ENCODE measurements around the gene JAK3. TPM values are rescaled to one million over a fixed set of nuclear protein-coding genes. Genes with fewer than 3 reads are reported as not detected.

The JAK3 gene
- total and polyA plus RNA-seq, 10 donors = 30.6 to 203 (median 116) TPM

GRCh38 chr19:17854061-17854460 is 6.3 kb upstream of the JAK3 start:
- Histone ChIP-seq H3K9me3 (no peaks in the 10 kb centered on the region), H3K4me1 (peaks cover 25 to 49% (median 39%) of the 10 kb centered on the region in 6 donors), H3K27me3 (replicated peaks in 1 of 7) (no peaks in the 10 kb centered on the region), H3K36me3 (no peaks in the 10 kb centered on the region), H3K27ac (no peak overlapping the region), H3K4me3 (no peak overlapping the region)
- intact Hi-C loops (cut with DNase I; ENCODE audit: low total_unique reads) = loop anchor here (5.0 kb wide), 1 partner anchor 147 kb away; no protein-coding TSS in a partner anchor
- TF ChIP-seq CTCF (IDR thresholded peaks at IDR 0.05 in 8 of 11, conservative IDR thresholded peaks at IDR 0.05 in 3 of 11) (no peak), POLR2AphosphoS5 (IDR thresholded peaks at IDR 0.05) (no peak), POLR2A (IDR thresholded peaks at IDR 0.05) (no peak)
- WGBS, 5 donors = 88 to 95% (median 93%) methylated on average over 6 of the region's 6 CpGs
- no peak for DNase-seq

GRCh38 chr19:17848595-17849292 is 962 bp upstream of the JAK3 start:
- WGBS, 5 donors = 51 to 73% (median 68%) methylated on average over 14 of the region's 14 CpGs
- H3K27ac ChIP-seq = peak overlapping the region; percentile 94 to 100 (median 97)
- H3K4me3 ChIP-seq = peak overlapping the region in 3 of 8 donors; percentile 57 to 86 (median 58)
- TF ChIP-seq CTCF (IDR thresholded peaks at IDR 0.05 in 8 of 11, conservative IDR thresholded peaks at IDR 0.05 in 3 of 11) = no peak
- peak in 2 of 3 donors; percentile 20 to 21 for TF ChIP-seq POLR2AphosphoS5 (IDR thresholded peaks at IDR 0.05)
- TF ChIP-seq POLR2A (IDR thresholded peaks at IDR 0.05) = no peak
- no peaks in the 10 kb centered on the region for H3K9me3 ChIP-seq
- peaks cover 55 to 87% (median 79%) of the 10 kb centered on the region in 6 donors for H3K4me1 ChIP-seq
- no peaks in the 10 kb centered on the region for H3K27me3 ChIP-seq (replicated peaks in 1 of 7)
- H3K36me3 ChIP-seq = peaks cover 0 to 10% (median 7%) of the 10 kb centered on the region in 6 donors
- DNase-seq = no peak
- intact Hi-C loops (cut with DNase I; ENCODE audit: low total_unique reads) = no loop called here

GRCh38 chr19:17846146-17846545 is 1.6 kb downstream of the JAK3 start:
- intact Hi-C loops (cut with DNase I; ENCODE audit: low total_unique reads) = no loop called here
- no peak for TF ChIP-seq POLR2A (IDR thresholded peaks at IDR 0.05)
- TF ChIP-seq POLR2AphosphoS5 (IDR thresholded peaks at IDR 0.05) = peak in 1 of 3 donors; percentile 28

GRCh38 chr19:17843908-17844490 is 3.8 kb downstream of the JAK3 start:
- H3K27ac ChIP-seq = peak overlapping the region in 3 of 8 donors; percentile 98 to 100 (median 98)
- intact Hi-C loops (cut with DNase I; ENCODE audit: low total_unique reads) = no loop called here
- no peak for TF ChIP-seq POLR2A (IDR thresholded peaks at IDR 0.05)
- TF ChIP-seq POLR2AphosphoS5 (IDR thresholded peaks at IDR 0.05) = no peak
- no peak for TF ChIP-seq CTCF (IDR thresholded peaks at IDR 0.05 in 8 of 11, conservative IDR thresholded peaks at IDR 0.05 in 3 of 11)
- no peaks in the 10 kb centered on the region for H3K9me3 ChIP-seq
- no peak for DNase-seq
- peak overlapping the region in 1 of 8 donors; percentile 5 for H3K4me3 ChIP-seq
- H3K4me1 ChIP-seq = peaks cover 30 to 76% (median 60%) of the 10 kb centered on the region in 6 donors
- peaks cover 4 to 57% (median 53%) of the 10 kb centered on the region in 6 donors for H3K36me3 ChIP-seq
- H3K27me3 ChIP-seq (replicated peaks in 1 of 7) = no peaks in the 10 kb centered on the region
- 79 to 94% (median 88%) methylated on average over 11 to 14 of the region's 14 CpGs for WGBS, 5 donors

More at GRCh38 chr19:17846146-17846545, 1.6 kb downstream of the JAK3 start:
- Histone ChIP-seq H3K4me3 (peak overlapping the region; percentile 34 to 86 (median 58)), H3K4me1 (peaks cover 52 to 98% (median 81%) of the 10 kb centered on the region in 6 donors), H3K27ac (peak overlapping the region in 7 of 8 donors; percentile 94 to 100 (median 98)), H3K36me3 (peaks cover 3 to 36% (median 31%) of the 10 kb centered on the region in 6 donors), H3K9me3 (no peaks in the 10 kb centered on the region), H3K27me3 (replicated peaks in 1 of 7) (no peaks in the 10 kb centered on the region)
- WGBS, 5 donors = 27 to 53% (median 42%) methylated on average over 8 of the region's 8 CpGs
- DNase-seq = peak; percentile 74

Measured in spleen (tissue), 11 donors.